Activated T-helper 1 cell treated with Interleukin-2 at 50 U/mL for 16 hours (primary cell): ENCODE results near the gene HSPB6.

Source experiments
- DNase-seq: peaks from one replicate; pipeline ENCODE4 v3.0.0-alpha.2; 2020; ENCODE audit warnings: low read depth

HSPB6 gene

GRCh38 chr19:35745328-35746086 lies 11.3 kb downstream of the HSPB6 start, which contains the start of the genes PSENEN and U2AF1L4:
TSS of gene PSENEN (plus strand) at chr19:35745651. CDS start at chr19:35745931, 280 bp downstream.
TSS of gene U2AF1L4 (minus strand) at chr19:35745418. CDS start at chr19:35745391, 27 bp downstream.
- DNase-seq = peak; percentile 96

- peak; percentile 83 for DNase-seq
Observed at GRCh38 chr19:35744430-35745327, 12.2 kb downstream of the HSPB6 start.

- DNase-seq = no peak
Observed at GRCh38 chr19:35743640-35744429, 13.0 kb downstream of the HSPB6 start.

GRCh38 chr19:35742121-35742724 lies 14.6 kb downstream of the HSPB6 start, which contains the start of gene IGFLR1:
TSS of gene IGFLR1 (minus strand) at chr19:35742452. CDS start at chr19:35741180, 1,272 bp downstream.
- peak; percentile 42 for DNase-seq

GRCh38 chr19:35741203-35741515 lies 15.7 kb downstream of the HSPB6 start:
- no peak for DNase-seq

GRCh38 chr19:35740423-35741202 lies 16.2 kb downstream of the HSPB6 start:
- DNase-seq = peak; percentile 93

- DNase-seq = no peak
Observed at GRCh38 chr19:35740108-35740422, 16.8 kb downstream of the HSPB6 start.

GRCh38 chr19:35739275-35740107 lies 17.3 kb downstream of the HSPB6 start:
- no peak for DNase-seq

- DNase-seq = no peak
Observed at GRCh38 chr19:35738887-35739229, 18.0 kb downstream of the HSPB6 start.

GRCh38 chr19:35738021-35738886 lies 18.6 kb downstream of the HSPB6 start:
- DNase-seq = no peak

- DNase-seq = no peak
Observed at GRCh38 chr19:35736913-35737886, 19.6 kb downstream of the HSPB6 start.

GRCh38 chr19:35734889-35735288 lies 21.9 kb downstream of the HSPB6 start:
- DNase-seq = no peak

GRCh38 chr19:35734273-35734672 lies 22.6 kb downstream of the HSPB6 start:
- DNase-seq = no peak

GRCh38 chr19:35733180-35734125 lies 23.4 kb downstream of the HSPB6 start:
- DNase-seq = no peak

- DNase-seq = no peak
Observed at GRCh38 chr19:35732540-35733179, 24.2 kb downstream of the HSPB6 start.

- no peak for DNase-seq
Observed at GRCh38 chr19:35731779-35732405, 24.9 kb downstream of the HSPB6 start.
